Fibroblast of pulmonary artery (primary cell): ENCODE measurements around the gene SLC25A52.
"Not testable (repeated sequence)": the region's sequence is repeated elsewhere in the genome, so short reads cannot be mapped to it uniquely, and the experiment has no call there.

ENCODE experiments used
- DNase-seq: peaks from one replicate; pipeline ENCODE4 v3.0.0-alpha.2; 2010; ENCODE audit warnings: low read depth
- H3K4me3 ChIP-seq: replicated peaks from 2 replicates; pipeline ENCODE4 v1.5.1; 2011; ENCODE audit warnings: low read depth, mild to moderate bottlenecking, control low read depth, low read length, moderate library complexity
- TF ChIP-seq, protein P1 (sequence below): IDR thresholded peaks from 2 replicates; pipeline ENCODE4 v1.5.1; 2011; ENCODE audit warnings: mild to moderate bottlenecking, control low read depth, low read length, inconsistent platforms; ENCODE audit errors: missing control alignments

Gene SLC25A52

GRCh38 chr18:31773774-31774476, 13.2 kb upstream of the SLC25A52 start:
- DNase-seq: no peak
- TF ChIP-seq, protein P1, sequence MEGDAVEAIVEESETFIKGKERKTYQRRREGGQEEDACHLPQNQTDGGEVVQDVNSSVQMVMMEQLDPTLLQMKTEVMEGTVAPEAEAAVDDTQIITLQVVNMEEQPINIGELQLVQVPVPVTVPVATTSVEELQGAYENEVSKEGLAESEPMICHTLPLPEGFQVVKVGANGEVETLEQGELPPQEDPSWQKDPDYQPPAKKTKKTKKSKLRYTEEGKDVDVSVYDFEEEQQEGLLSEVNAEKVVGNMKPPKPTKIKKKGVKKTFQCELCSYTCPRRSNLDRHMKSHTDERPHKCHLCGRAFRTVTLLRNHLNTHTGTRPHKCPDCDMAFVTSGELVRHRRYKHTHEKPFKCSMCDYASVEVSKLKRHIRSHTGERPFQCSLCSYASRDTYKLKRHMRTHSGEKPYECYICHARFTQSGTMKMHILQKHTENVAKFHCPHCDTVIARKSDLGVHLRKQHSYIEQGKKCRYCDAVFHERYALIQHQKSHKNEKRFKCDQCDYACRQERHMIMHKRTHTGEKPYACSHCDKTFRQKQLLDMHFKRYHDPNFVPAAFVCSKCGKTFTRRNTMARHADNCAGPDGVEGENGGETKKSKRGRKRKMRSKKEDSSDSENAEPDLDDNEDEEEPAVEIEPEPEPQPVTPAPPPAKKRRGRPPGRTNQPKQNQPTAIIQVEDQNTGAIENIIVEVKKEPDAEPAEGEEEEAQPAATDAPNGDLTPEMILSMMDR: no peak
- H3K4me3 ChIP-seq: no peak overlapping the region

DNA sequence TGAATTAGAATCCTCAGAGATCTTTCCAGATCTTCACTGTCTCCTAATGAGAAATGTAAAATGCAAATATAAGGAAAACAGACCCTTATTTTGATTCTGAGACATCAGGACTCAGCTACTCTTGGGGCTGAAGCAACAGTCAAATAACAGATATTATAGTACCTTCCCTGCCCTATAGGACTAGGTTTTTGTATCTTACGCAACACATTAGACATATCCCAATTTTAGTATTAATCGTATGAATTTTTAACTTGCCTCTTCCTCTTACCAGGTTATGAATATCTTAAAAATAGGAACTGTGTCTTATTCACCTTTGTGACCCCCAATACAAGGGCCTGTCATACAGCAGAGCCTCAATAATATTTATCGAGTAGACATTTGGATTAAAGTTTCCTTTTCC, 12.0 kb upstream of the SLC25A52 start:
- no peak overlapping the region for H3K4me3 ChIP-seq
- TF ChIP-seq, protein P1: no peak
- DNase-seq: no peak

- H3K4me3 ChIP-seq: no peak overlapping the region
- TF ChIP-seq, protein P1: no peak
- DNase-seq: no peak
Measured at GRCh38 chr18:31750273-31750672, 10.4 kb downstream of the SLC25A52 start.

DNA sequence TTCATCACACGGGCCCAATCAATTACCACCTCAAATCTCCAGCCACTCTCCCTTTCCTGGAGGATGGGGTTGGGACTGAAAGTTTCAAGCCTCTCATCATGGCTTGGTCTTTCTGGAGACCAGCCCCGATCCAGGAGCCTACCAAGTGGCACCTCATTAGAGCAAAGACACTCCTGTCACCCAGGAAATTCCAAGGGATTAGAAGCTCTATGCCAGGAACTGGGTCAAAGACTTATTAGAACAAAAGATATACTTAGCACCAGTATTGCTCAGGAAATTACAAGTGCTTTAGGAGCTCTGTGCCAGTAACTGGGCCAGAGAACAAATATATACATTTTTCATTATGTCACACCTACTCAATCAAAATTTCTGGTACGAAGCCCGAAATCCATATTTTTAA, 14.3 kb downstream of the SLC25A52 start:
- no peak overlapping the region for H3K4me3 ChIP-seq
- no peak for DNase-seq
- TF ChIP-seq, protein P1: no peak

DNA sequence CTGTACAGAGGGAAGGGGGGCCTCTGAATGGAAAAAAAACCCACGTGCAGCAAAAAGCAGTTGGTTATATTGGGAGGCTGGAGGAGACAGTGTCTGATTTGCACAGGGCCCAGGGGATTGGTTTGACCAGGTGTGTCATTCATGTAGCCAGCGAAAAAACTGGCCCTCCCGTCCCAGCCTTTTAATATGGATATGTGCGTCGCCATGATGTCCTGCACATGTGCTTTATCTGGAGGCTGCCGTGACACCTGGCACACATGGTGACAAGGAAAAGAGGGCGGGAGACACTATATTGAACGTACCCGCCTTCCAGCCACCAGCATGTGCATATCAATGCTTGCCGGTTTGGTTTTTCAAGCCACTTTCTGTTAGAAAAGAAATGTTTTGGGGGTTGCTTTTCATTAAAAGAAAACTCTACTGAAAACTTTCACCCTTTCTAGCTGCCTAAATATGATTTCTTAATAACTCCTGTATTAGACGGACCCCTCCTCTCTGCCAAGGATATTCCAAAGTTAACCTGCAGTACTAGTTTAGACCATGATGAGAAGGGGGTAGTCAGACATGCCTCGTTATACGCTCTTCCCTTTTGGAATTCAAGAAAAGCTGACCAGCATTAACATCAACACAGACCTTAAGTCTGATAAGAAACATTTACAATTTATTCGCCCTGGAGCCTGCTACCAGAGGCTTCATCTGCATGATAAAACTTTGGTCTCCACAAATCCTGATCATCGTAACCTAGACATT, 16.2 kb downstream of the SLC25A52 start:
- no peak overlapping the region for H3K4me3 ChIP-seq
- TF ChIP-seq, protein P1: no peak
- DNase-seq: no peak

DNA sequence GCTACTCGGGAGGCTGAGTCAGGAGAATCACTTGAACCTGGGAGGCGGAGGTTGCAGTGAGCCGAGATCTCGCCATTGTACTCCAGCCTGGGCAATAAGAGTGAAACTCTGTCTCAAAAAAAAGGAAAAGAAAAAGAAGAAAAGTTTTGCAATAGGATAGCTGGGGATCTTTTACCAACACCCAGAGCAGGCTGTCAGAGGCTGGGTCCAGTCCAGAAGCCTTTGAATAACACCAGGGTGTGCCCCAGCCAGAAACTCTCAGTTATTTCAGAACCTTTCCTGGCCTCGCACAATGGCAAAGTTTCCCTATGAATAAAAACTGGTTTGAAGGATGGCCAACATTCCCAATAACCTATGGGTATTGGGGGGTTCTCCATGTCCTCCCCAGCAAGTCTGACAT, 17.1 kb downstream of the SLC25A52 start:
- DNase-seq, H3K4me3 ChIP-seq: not testable (repeated sequence)

DNA sequence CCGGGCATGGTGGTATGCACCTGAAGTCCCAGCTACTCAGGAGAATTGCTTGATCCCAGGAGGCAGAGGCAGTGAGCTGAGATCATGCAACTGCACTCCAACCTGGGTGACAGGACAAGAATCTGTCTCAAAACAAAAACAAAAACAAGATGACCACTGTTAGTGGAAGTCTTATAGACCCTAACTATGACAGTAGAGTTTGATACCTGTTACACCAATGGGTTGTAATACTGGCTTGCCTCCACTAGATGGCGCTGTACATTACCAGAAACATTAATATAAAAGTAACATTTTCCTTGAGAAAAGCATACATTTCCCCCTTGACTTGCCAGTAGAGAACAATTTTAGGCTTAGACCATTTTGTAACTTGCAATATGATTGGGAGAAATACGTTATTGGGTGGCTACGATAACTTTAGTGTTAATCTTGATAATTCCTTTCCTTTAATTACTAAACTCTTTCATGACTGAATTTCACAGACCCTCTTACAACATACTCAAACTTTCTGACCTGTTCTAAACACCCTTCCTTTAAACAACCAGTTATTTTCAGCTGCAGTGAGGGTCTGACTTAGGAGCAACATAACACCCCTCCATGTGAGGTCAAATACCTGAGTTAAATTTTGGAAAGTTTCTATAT, 19.5 kb downstream of the SLC25A52 start:
- no peak overlapping the region for H3K4me3 ChIP-seq
- TF ChIP-seq, protein P1: peak; percentile 81
- DNase-seq: peak; percentile 62
